Activated T-cell treated with anti-CD3 and anti-CD28 coated beads, Interleukin-2, amount 50 U/mL, for 72 hours (primary cell): Measurements from ENCODE around the gene CTTNBP2. TPM values are rescaled to one million over a fixed set of nuclear protein-coding genes. Genes with fewer than 3 reads are reported as not detected.
"Not testable (repeated sequence)": the region's sequence is repeated elsewhere in the genome, so short reads cannot be mapped to it uniquely, and the experiment has no call there.

Experiments
- ATAC-seq, 2 donors: fragments of 150-1000 bp; cut with Tn5 transposase; replicated peaks in 1 of 2; 2 replicates each; pipeline ENCODE4 v1.10.0; 2021; ENCODE audit warnings: moderate library complexity in 2 of 2, mild to moderate bottlenecking in 1 of 2
- DNase-seq, 2 donors: peaks; one replicate each; pipeline ENCODE4 v3.0.0; 2021 to 2022; ENCODE audit warnings: mixed read lengths in 1 of 2
- H3K27ac Mint-ChIP-seq: one replicate; pipeline ENCODE4 v1.8.0; 2022; ENCODE audit warnings: mild to moderate bottlenecking, moderate library complexity, mixed read lengths
- H3K27me3 Mint-ChIP-seq: one replicate; pipeline ENCODE4 v1.8.0; 2022; ENCODE audit warnings: low read depth, mixed read lengths
- H3K36me3 Mint-ChIP-seq, 2 donors: one replicate each; pipeline ENCODE4 v1.8.0; 2022; ENCODE audit warnings: mixed read lengths in 2 of 2, mild to moderate bottlenecking in 1 of 2; ENCODE audit not compliant: insufficient read depth in 2 of 2
- H3K4me1 Mint-ChIP-seq: one replicate; pipeline ENCODE4 v1.8.0; 2022; ENCODE audit warnings: low read depth, mixed read lengths
- H3K4me3 Mint-ChIP-seq, 2 donors: one replicate each; pipeline ENCODE4 v1.8.0; 2022; ENCODE audit warnings: mild to moderate bottlenecking in 2 of 2, mixed read lengths in 2 of 2, moderate library complexity in 2 of 2
- H3K9me3 Mint-ChIP-seq, 2 donors: one replicate each; pipeline ENCODE4 v1.8.0; 2022; ENCODE audit warnings: mixed read lengths in 2 of 2
- total RNA-seq, 2 donors: library from RNA; stranded (reverse); gene quantifications; one replicate each; pipeline ENCODE4 v1.2.3, GENCODE V29; 2022

Gene CTTNBP2
- total RNA-seq, 2 donors from 2014 or later, result not detected

GRCh38 chr7:117719377-117719776 is 153.9 kb downstream of the CTTNBP2 start:
- no peaks in the 10 kb centered on the region for H3K36me3 Mint-ChIP-seq
- H3K27me3 Mint-ChIP-seq, result no peaks in the 10 kb centered on the region
- no peak for DNase-seq
- no peak overlapping the region for H3K4me3 Mint-ChIP-seq
- H3K4me1 Mint-ChIP-seq, result no peaks in the 10 kb centered on the region
- H3K27ac Mint-ChIP-seq, result no peak overlapping the region
- no peak for ATAC-seq
- H3K9me3 Mint-ChIP-seq, result no peaks in the 10 kb centered on the region

- no peak overlapping the region for H3K4me3 Mint-ChIP-seq
- no peaks in the 10 kb centered on the region for H3K9me3 Mint-ChIP-seq
- ATAC-seq (no peak), DNase-seq (no peak)
- H3K36me3 Mint-ChIP-seq, result no peaks in the 10 kb centered on the region
- H3K4me1 Mint-ChIP-seq, result no peaks in the 10 kb centered on the region
- H3K27me3 Mint-ChIP-seq, result no peaks in the 10 kb centered on the region
- no peak overlapping the region for H3K27ac Mint-ChIP-seq
Observed at GRCh38 chr7:117718116-117718835, 155.0 kb downstream of the CTTNBP2 start.

- DNase-seq (no peak), ATAC-seq (no peak)
- no peaks in the 10 kb centered on the region for H3K36me3 Mint-ChIP-seq
- H3K27me3 Mint-ChIP-seq, result no peaks in the 10 kb centered on the region
- H3K4me1 Mint-ChIP-seq, result no peaks in the 10 kb centered on the region
- H3K4me3 Mint-ChIP-seq, result no peak overlapping the region
- no peaks in the 10 kb centered on the region for H3K9me3 Mint-ChIP-seq
- no peak overlapping the region for H3K27ac Mint-ChIP-seq
Observed at GRCh38 chr7:117717357-117717756, 155.9 kb downstream of the CTTNBP2 start.

- Mint-ChIP-seq H3K27ac (no peak overlapping the region), H3K27me3 (no peaks in the 10 kb centered on the region), H3K9me3 (no peaks in the 10 kb centered on the region), H3K4me1 (peaks cover 3% of the 10 kb centered on the region), H3K4me3 (no peak overlapping the region), H3K36me3 (no peaks in the 10 kb centered on the region)
- DNase-seq (no peak), ATAC-seq (no peak)
Observed at GRCh38 chr7:117716707-117717299, 156.4 kb downstream of the CTTNBP2 start.

GRCh38 chr7:117715784-117716445 is 157.3 kb downstream of the CTTNBP2 start:
- no peak overlapping the region for H3K4me3 Mint-ChIP-seq
- H3K4me1 Mint-ChIP-seq, result peaks cover 4% of the 10 kb centered on the region
- H3K27ac Mint-ChIP-seq, result no peak overlapping the region
- no peaks in the 10 kb centered on the region for H3K36me3 Mint-ChIP-seq
- peak; percentile 4 to 11 for DNase-seq
- H3K27me3 Mint-ChIP-seq, result no peaks in the 10 kb centered on the region
- no peaks in the 10 kb centered on the region for H3K9me3 Mint-ChIP-seq
- peak in 1 of 2 donors; percentile 38 for ATAC-seq

GRCh38 chr7:117711556-117711955 is 161.7 kb downstream of the CTTNBP2 start:
- ATAC-seq (no peak), DNase-seq (no peak)
- Mint-ChIP-seq H3K9me3 (peaks cover 0 to 2% of the 10 kb centered on the region in 2 donors), H3K27me3 (no peaks in the 10 kb centered on the region), H3K36me3 (no peaks in the 10 kb centered on the region), H3K27ac (no peak overlapping the region), H3K4me3 (no peak overlapping the region), H3K4me1 (peaks cover 4% of the 10 kb centered on the region)

- not testable (repeated sequence) for H3K27ac Mint-ChIP-seq, H3K4me1 Mint-ChIP-seq, H3K36me3 Mint-ChIP-seq, H3K4me3 Mint-ChIP-seq, ATAC-seq, H3K9me3 Mint-ChIP-seq, H3K27me3 Mint-ChIP-seq, DNase-seq
Observed at GRCh38 chr7:117708173-117708572, 165.1 kb downstream of the CTTNBP2 start.

GRCh38 chr7:117707080-117707479 is 166.2 kb downstream of the CTTNBP2 start:
- DNase-seq, result no peak
- no peak overlapping the region for H3K27ac Mint-ChIP-seq
- peaks cover 4% of the 10 kb centered on the region for H3K4me1 Mint-ChIP-seq

GRCh38 chr7:117706210-117706609 is 167.0 kb downstream of the CTTNBP2 start:
- Mint-ChIP-seq H3K36me3 (no peaks in the 10 kb centered on the region), H3K27me3 (no peaks in the 10 kb centered on the region), H3K9me3 (peaks cover 0 to 4% of the 10 kb centered on the region in 2 donors), H3K4me3 (no peak overlapping the region), H3K4me1 (no peaks in the 10 kb centered on the region), H3K27ac (no peak overlapping the region)
- DNase-seq (no peak), ATAC-seq (no peak)

More at GRCh38 chr7:117707080-117707479, 166.2 kb downstream of the CTTNBP2 start:
- Mint-ChIP-seq H3K27me3 (no peaks in the 10 kb centered on the region), H3K4me3 (no peak overlapping the region), H3K36me3 (no peaks in the 10 kb centered on the region), H3K9me3 (peaks cover 0 to 4% of the 10 kb centered on the region in 2 donors)
- no peak for ATAC-seq

GRCh38 chr7:117705630-117706029 is 167.6 kb downstream of the CTTNBP2 start:
- Mint-ChIP-seq H3K36me3 (no peaks in the 10 kb centered on the region), H3K4me3 (no peak overlapping the region), H3K27me3 (no peaks in the 10 kb centered on the region), H3K9me3 (peaks cover 0 to 4% of the 10 kb centered on the region in 2 donors), H3K4me1 (no peaks in the 10 kb centered on the region), H3K27ac (no peak overlapping the region)
- no peak for DNase-seq
- no peak for ATAC-seq

GRCh38 chr7:117704063-117704462 is 169.2 kb downstream of the CTTNBP2 start:
- H3K27me3 Mint-ChIP-seq, result no peaks in the 10 kb centered on the region
- DNase-seq, result no peak
- H3K9me3 Mint-ChIP-seq, result peaks cover 0 to 4% of the 10 kb centered on the region in 2 donors
- H3K27ac Mint-ChIP-seq, result no peak overlapping the region
- H3K4me3 Mint-ChIP-seq, result no peak overlapping the region
- no peaks in the 10 kb centered on the region for H3K36me3 Mint-ChIP-seq
- no peak for ATAC-seq
- no peaks in the 10 kb centered on the region for H3K4me1 Mint-ChIP-seq

- no peak for DNase-seq
- no peak overlapping the region for H3K27ac Mint-ChIP-seq
- no peak overlapping the region for H3K4me3 Mint-ChIP-seq
- no peaks in the 10 kb centered on the region for H3K27me3 Mint-ChIP-seq
- no peaks in the 10 kb centered on the region for H3K36me3 Mint-ChIP-seq
- peaks cover 0 to 3% of the 10 kb centered on the region in 2 donors for H3K9me3 Mint-ChIP-seq
- H3K4me1 Mint-ChIP-seq, result no peaks in the 10 kb centered on the region
- no peak for ATAC-seq
Observed at GRCh38 chr7:117698018-117698417, 175.2 kb downstream of the CTTNBP2 start.

GRCh38 chr7:117692338-117692737 is 180.9 kb downstream of the CTTNBP2 start:
- ATAC-seq (no peak), DNase-seq (no peak)
- Mint-ChIP-seq H3K27ac (no peak overlapping the region), H3K27me3 (no peaks in the 10 kb centered on the region), H3K9me3 (peaks cover 0 to 3% of the 10 kb centered on the region in 2 donors), H3K4me1 (no peaks in the 10 kb centered on the region), H3K4me3 (no peak overlapping the region), H3K36me3 (no peaks in the 10 kb centered on the region)
